Kidney (tissue), 14 donors: ENCODE data around the gene ISYNA1. TPM values are rescaled to one million over a fixed set of nuclear protein-coding genes. Genes with fewer than 3 reads are reported as not detected.

Source experiments
- DNase-seq, 5 donors: peaks; one replicate each; pipeline ENCODE4 v3.0.0-alpha.2; 2013 to 2020
- FAIRE-seq: peaks from 2 replicates; lab custom pipeline; 2012; peaks lifted over from hg19 to GRCh38; lab: Jason Lieb, UNC
- H3K27ac ChIP-seq, 2 donors: one replicate each; pipeline ENCODE4 v1.7.0; 2013; ENCODE audit warnings: low read depth in 2 of 2, low read length in 2 of 2, inconsistent platforms in 1 of 2
- H3K27me3 ChIP-seq: one replicate; pipeline ENCODE4 v1.7.1; 2013; ENCODE audit warnings: low read length, inconsistent platforms; ENCODE audit not compliant: control insufficient read depth, insufficient read depth
- H3K36me3 ChIP-seq, 3 donors: one replicate each; pipeline versions ENCODE4 v1.7.0 to v1.7.1; 2013; ENCODE audit warnings: low read length in 3 of 3, control low read depth in 1 of 3, inconsistent platforms in 1 of 3; ENCODE audit not compliant: insufficient read depth in 3 of 3, control insufficient read depth in 2 of 3
- H3K4me1 ChIP-seq, 3 donors: one replicate each; pipeline versions ENCODE4 v1.7.0 to v1.7.1; 2013; ENCODE audit warnings: low read length in 3 of 3, inconsistent platforms in 1 of 3, low read depth in 1 of 3; ENCODE audit not compliant: control insufficient read depth in 2 of 3, insufficient read depth in 2 of 3
- H3K4me3 ChIP-seq, 3 donors: one replicate each; pipeline versions ENCODE4 v1.7.0 to v1.8.1; 2013; ENCODE audit warnings: low read length in 3 of 3, control low read depth in 1 of 3, inconsistent platforms in 1 of 3
- H3K9ac ChIP-seq, 3 donors: one replicate each; pipeline versions ENCODE4 v1.7.0 to v1.7.1; 2013; ENCODE audit warnings: low read length in 3 of 3, control low read depth in 1 of 3, inconsistent platforms in 1 of 3
- H3K9me3 ChIP-seq, 3 donors: one replicate each; pipeline versions ENCODE4 v1.7.0 to v1.7.1; 2013; ENCODE audit warnings: low read length in 3 of 3, control low read depth in 1 of 3, inconsistent platforms in 1 of 3; ENCODE audit not compliant: control insufficient read depth in 2 of 3, insufficient read depth in 1 of 3
- CTCF ChIP-seq: IDR thresholded peaks from 3 replicates; pipeline ENCODE4 v1.5.1; 2012; ENCODE audit warnings: mild to moderate bottlenecking, moderate library complexity, borderline replicate concordance; ENCODE audit not compliant: insufficient read depth; ENCODE audit errors: extremely low read depth
- intact Hi-C: fragments of 100-400 bp; cut with DNase I; formaldehyde crosslinking; loops from one replicate; pipeline ENCODE4 v1.11.1; 2022
- polyA plus RNA-seq: library from polyadenylated mRNA; stranded (reverse); fragments of 350-450 nt; fragmentation: Illumina TruSeq; extraction: RNeasy Lipid Tissue Mini Kit (QIAGEN cat#74804); gene quantifications from one replicate; pipeline ENCODE4 v1.2.3, GENCODE V29; 2014; ENCODE audit warnings: low read depth, low replicate concordance; ENCODE audit not compliant: insufficient read depth
- total RNA-seq: library from RNA; stranded (reverse); fragmentation: NEBNext Ultra II Directional; extraction: Animal tissue kit (Norgen Biotek cat#: 25700); gene quantifications from one replicate; pipeline ENCODE4 v1.2.1, GENCODE V29; 2021
- donor health status: control.
- donor health status: control.
- donor health status: control.
- donor health status: control.
- donor health status: control.
- donor health status: DM: yes; HTN: yes; CAD: no.
- donor health status: Normal renal cell carcinoma (clear cell type).

ISYNA1 gene
- total and polyA plus RNA-seq, 2 donors from 2014 or later, result 68.6 to 101 TPM

- Histone ChIP-seq H3K4me3 (no peak overlapping the region), H3K27me3 (no peaks in the 10 kb centered on the region), H3K27ac (no peak overlapping the region), H3K36me3 (no peaks in the 10 kb centered on the region), H3K9me3 (no peaks in the 10 kb centered on the region), H3K9ac (no peak overlapping the region), H3K4me1 (peaks cover 0 to 11% (median 0%) of the 10 kb centered on the region in 3 donors)
- no peak for TF ChIP-seq CTCF
- FAIRE-seq (no peak), DNase-seq (peak in 1 of 5 donors; percentile 61)
- intact Hi-C loops, result no loop called here
Measured at GRCh38 chr19:18427743-18428113, 10.2 kb downstream of the ISYNA1 start.

- H3K9ac ChIP-seq, result no peak overlapping the region
- intact Hi-C loops, result no loop called here
- H3K27ac ChIP-seq, result no peak overlapping the region
- no peaks in the 10 kb centered on the region for H3K36me3 ChIP-seq
- H3K27me3 ChIP-seq, result no peaks in the 10 kb centered on the region
- H3K4me3 ChIP-seq, result no peak overlapping the region
- H3K4me1 ChIP-seq, result peaks cover 0 to 11% (median 0%) of the 10 kb centered on the region in 3 donors
- no peak for TF ChIP-seq CTCF
- DNase-seq (peak in 1 of 5 donors; percentile 59), FAIRE-seq (no peak)
- no peaks in the 10 kb centered on the region for H3K9me3 ChIP-seq
Measured at GRCh38 chr19:18427080-18427742, 10.7 kb downstream of the ISYNA1 start.

GRCh38 chr19:18426416-18426767, 11.5 kb downstream of the ISYNA1 start:
- DNase-seq (no peak), FAIRE-seq (no peak)
- Histone ChIP-seq H3K36me3 (no peaks in the 10 kb centered on the region), H3K4me3 (no peak overlapping the region), H3K27me3 (no peaks in the 10 kb centered on the region), H3K4me1 (peaks cover 0 to 11% (median 0%) of the 10 kb centered on the region in 3 donors), H3K27ac (no peak overlapping the region), H3K9ac (no peak overlapping the region), H3K9me3 (no peaks in the 10 kb centered on the region)
- intact Hi-C loops, result no loop called here
- no peak for TF ChIP-seq CTCF
